Activated T-helper 2 cell treated with anti-CD3 and anti-CD28 coated beads, Interferon-gamma antibody, Interleukin-2, Interleukin-4, amounts not matched to agents 10 μg/mL and 5 μg/mL and 100 μg/mL, durations not matched to agents 14 hours and 24 hours and 36 hours (primary cell): ENCODE results near the gene ZFYVE16. TPM values are rescaled to one million over a fixed set of nuclear protein-coding genes. Genes with fewer than 3 reads are reported as not detected.

Experiments
- DNase-seq: peaks from one replicate; pipeline ENCODE4 v3.0.0; 2021; ENCODE audit warnings: low spot score
- H3K27ac Mint-ChIP-seq: one replicate; pipeline ENCODE4 v1.8.0; 2021; ENCODE audit warnings: mixed read lengths
- H3K27me3 Mint-ChIP-seq: one replicate; pipeline ENCODE4 v1.8.0; 2021; ENCODE audit warnings: low read depth, mixed read lengths
- H3K36me3 Mint-ChIP-seq: one replicate; pipeline ENCODE4 v1.8.0; 2021; ENCODE audit warnings: low read depth, mixed read lengths
- H3K4me1 Mint-ChIP-seq: one replicate; pipeline ENCODE4 v1.8.0; 2021; ENCODE audit warnings: low read depth, mixed read lengths
- H3K4me3 Mint-ChIP-seq: one replicate; pipeline ENCODE4 v1.8.0; 2021; ENCODE audit warnings: low read depth, mild to moderate bottlenecking, moderate library complexity, mixed read lengths
- H3K9me3 Mint-ChIP-seq: one replicate; pipeline ENCODE4 v1.8.0; 2021; ENCODE audit warnings: mixed read lengths
- intact Hi-C: fragments of 100-400 bp; cut with micrococcal nuclease; formaldehyde crosslinking; loops from one replicate; pipeline ENCODE4 v1.15.1; 2023
- total RNA-seq: library from RNA; stranded (reverse); gene quantifications from 2 replicates; pipeline ENCODE4 v1.2.3, GENCODE V29; 2022

The ZFYVE16 gene
- total RNA-seq, 1 donor from 2014 or later: 9.0 TPM

GRCh38 chr5:80504833-80505232 lies 97.0 kb downstream of the ZFYVE16 start:
- H3K27me3 Mint-ChIP-seq: no peaks in the 10 kb centered on the region
- no peak overlapping the region for H3K27ac Mint-ChIP-seq
- H3K4me1 Mint-ChIP-seq: peaks cover 4% of the 10 kb centered on the region
- intact Hi-C loops: no loop called here
- H3K36me3 Mint-ChIP-seq: no peaks in the 10 kb centered on the region
- H3K4me3 Mint-ChIP-seq: no peak overlapping the region
- DNase-seq: no peak
- H3K9me3 Mint-ChIP-seq: no peaks in the 10 kb centered on the region

- Mint-ChIP-seq H3K36me3 (no peaks in the 10 kb centered on the region), H3K4me3 (no peak overlapping the region), H3K27me3 (no peaks in the 10 kb centered on the region), H3K27ac (no peak overlapping the region), H3K9me3 (no peaks in the 10 kb centered on the region), H3K4me1 (peaks cover 4% of the 10 kb centered on the region)
- no peak for DNase-seq
- intact Hi-C loops: no loop called here
These were observed 99.8 kb downstream of the ZFYVE16 start for GRCh38 chr5:80507663-80508062.

- Mint-ChIP-seq H3K36me3 (no peaks in the 10 kb centered on the region), H3K4me3 (no peak overlapping the region), H3K27me3 (no peaks in the 10 kb centered on the region), H3K4me1 (peaks cover 4% of the 10 kb centered on the region), H3K27ac (no peak overlapping the region), H3K9me3 (no peaks in the 10 kb centered on the region)
- no peak for DNase-seq
- intact Hi-C loops: no loop called here
These were observed 101.0 kb downstream of the ZFYVE16 start for GRCh38 chr5:80508844-80509243.

- intact Hi-C loops: no loop called here
These were observed 101.5 kb downstream of the ZFYVE16 start for GRCh38 chr5:80509362-80509761.

GRCh38 chr5:80516826-80517225 lies 109.0 kb downstream of the ZFYVE16 start:
- H3K9me3 Mint-ChIP-seq: no peaks in the 10 kb centered on the region
- no peak overlapping the region for H3K27ac Mint-ChIP-seq
- intact Hi-C loops: no loop called here
- no peak for DNase-seq
- no peaks in the 10 kb centered on the region for H3K27me3 Mint-ChIP-seq
- H3K4me1 Mint-ChIP-seq: peaks cover 5% of the 10 kb centered on the region
- no peaks in the 10 kb centered on the region for H3K36me3 Mint-ChIP-seq
- H3K4me3 Mint-ChIP-seq: no peak overlapping the region

More at GRCh38 chr5:80509362-80509761, 101.5 kb downstream of the ZFYVE16 start:
- H3K36me3 Mint-ChIP-seq: no peaks in the 10 kb centered on the region
- no peaks in the 10 kb centered on the region for H3K9me3 Mint-ChIP-seq
- H3K27me3 Mint-ChIP-seq: no peaks in the 10 kb centered on the region
- H3K4me1 Mint-ChIP-seq: no peaks in the 10 kb centered on the region
- no peak overlapping the region for H3K27ac Mint-ChIP-seq
- H3K4me3 Mint-ChIP-seq: no peak overlapping the region
- DNase-seq: no peak

Other genes starting within 250 kb of the ZFYVE16 start
- gene SERINC5, start 152.0 kb upstream of the ZFYVE16 start, total RNA-seq: 18.9 and 19.0 TPM in 2 replicates
- gene SPZ1, start 88.1 kb upstream of the ZFYVE16 start, total RNA-seq: not detected in 2 replicates
- gene FAM151B, start 80.0 kb downstream of the ZFYVE16 start, total RNA-seq: 0.43 and 0.76 TPM in 2 replicates
- gene ANKRD34B, start 162.2 kb downstream of the ZFYVE16 start, total RNA-seq: not detected in 2 replicates
- gene MSH3, start 246.6 kb downstream of the ZFYVE16 start, total RNA-seq: 20.6 and 21.2 TPM in 2 replicates
- gene DHFR, start 246.9 kb downstream of the ZFYVE16 start, total RNA-seq: 55.7 and 56.9 TPM in 2 replicates